Upper lobe of left lung (tissue), 4 donors: ENCODE data around the gene GPR180.

Experiments used
- POLR2AphosphoS5 ChIP-seq, 2 donors: sonication (generic); formaldehyde crosslinking; IDR thresholded peaks; one replicate each; pipeline ENCODE4 v1.5.1; 2017; ENCODE audit warnings: antibody characterized with exemption in 2 of 2
- TF ChIP-seq, protein P1 (sequence below), 6 experiments: fragments of 450-650 bp in 4 of 6; fragments of 200-600 bp in 2 of 6; sonication (generic) in 2 of 6; IDR thresholded peaks; one replicate each; pipeline ENCODE4 v1.5.1; 2016 to 2019; ENCODE audit warnings: antibody characterized with exemption in 6 of 6

GRCh38 chr13:94623316-94623715, 21.7 kb downstream of the GPR180 start:
- TF ChIP-seq, protein P1, sequence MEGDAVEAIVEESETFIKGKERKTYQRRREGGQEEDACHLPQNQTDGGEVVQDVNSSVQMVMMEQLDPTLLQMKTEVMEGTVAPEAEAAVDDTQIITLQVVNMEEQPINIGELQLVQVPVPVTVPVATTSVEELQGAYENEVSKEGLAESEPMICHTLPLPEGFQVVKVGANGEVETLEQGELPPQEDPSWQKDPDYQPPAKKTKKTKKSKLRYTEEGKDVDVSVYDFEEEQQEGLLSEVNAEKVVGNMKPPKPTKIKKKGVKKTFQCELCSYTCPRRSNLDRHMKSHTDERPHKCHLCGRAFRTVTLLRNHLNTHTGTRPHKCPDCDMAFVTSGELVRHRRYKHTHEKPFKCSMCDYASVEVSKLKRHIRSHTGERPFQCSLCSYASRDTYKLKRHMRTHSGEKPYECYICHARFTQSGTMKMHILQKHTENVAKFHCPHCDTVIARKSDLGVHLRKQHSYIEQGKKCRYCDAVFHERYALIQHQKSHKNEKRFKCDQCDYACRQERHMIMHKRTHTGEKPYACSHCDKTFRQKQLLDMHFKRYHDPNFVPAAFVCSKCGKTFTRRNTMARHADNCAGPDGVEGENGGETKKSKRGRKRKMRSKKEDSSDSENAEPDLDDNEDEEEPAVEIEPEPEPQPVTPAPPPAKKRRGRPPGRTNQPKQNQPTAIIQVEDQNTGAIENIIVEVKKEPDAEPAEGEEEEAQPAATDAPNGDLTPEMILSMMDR (IDR thresholded peaks at IDR 0.05) = no peak
- no peak for TF ChIP-seq POLR2AphosphoS5 (IDR thresholded peaks at IDR 0.05)
